LNCAP (cell line): ENCODE results near the gene ERC1.

ENCODE experiments used
- TF ChIP-seq, protein P1 (sequence below): fragments of 450-650 bp; IDR thresholded peaks from 2 replicates; pipeline ENCODE4 v1.5.1; 2017; ENCODE audit warnings: mild to moderate bottlenecking

Gene ERC1

DNA sequence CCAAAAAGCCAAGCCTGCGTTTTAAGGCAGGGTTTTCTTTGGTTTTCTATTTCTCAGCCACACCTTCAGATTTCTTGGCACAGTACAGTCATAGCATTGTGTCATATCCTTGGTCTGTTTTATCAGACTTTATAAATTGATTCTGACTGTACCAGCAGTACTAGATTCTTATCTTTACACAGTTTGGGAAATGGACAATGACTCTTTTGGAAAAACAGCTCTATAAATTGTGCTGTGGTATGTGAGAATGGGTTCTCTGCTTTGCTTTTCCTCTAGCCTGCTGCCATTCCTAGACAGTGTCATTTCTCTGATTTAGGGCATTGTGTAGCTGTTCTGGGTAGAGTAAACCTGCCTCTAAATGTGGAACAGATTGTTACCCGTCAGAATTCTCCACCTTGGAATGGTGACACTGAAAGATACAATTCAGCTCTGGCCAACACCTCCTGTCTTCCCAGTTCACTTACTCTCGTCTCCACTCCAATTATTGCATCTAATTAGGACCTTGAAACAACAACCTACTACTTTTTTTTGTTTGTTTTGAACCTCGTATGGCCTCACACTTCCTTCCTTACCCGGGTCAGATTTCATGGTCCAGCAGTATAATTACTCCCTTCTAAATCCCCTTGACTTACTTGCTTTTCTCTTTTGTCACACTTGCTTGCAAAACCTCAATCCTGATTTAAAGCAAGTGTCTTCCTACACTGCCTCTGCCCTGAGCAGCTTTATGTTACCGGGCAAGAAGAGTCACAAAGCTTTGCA is 226.3 kb downstream of the ERC1 start:
- TF ChIP-seq, protein P1, sequence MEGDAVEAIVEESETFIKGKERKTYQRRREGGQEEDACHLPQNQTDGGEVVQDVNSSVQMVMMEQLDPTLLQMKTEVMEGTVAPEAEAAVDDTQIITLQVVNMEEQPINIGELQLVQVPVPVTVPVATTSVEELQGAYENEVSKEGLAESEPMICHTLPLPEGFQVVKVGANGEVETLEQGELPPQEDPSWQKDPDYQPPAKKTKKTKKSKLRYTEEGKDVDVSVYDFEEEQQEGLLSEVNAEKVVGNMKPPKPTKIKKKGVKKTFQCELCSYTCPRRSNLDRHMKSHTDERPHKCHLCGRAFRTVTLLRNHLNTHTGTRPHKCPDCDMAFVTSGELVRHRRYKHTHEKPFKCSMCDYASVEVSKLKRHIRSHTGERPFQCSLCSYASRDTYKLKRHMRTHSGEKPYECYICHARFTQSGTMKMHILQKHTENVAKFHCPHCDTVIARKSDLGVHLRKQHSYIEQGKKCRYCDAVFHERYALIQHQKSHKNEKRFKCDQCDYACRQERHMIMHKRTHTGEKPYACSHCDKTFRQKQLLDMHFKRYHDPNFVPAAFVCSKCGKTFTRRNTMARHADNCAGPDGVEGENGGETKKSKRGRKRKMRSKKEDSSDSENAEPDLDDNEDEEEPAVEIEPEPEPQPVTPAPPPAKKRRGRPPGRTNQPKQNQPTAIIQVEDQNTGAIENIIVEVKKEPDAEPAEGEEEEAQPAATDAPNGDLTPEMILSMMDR = no peak

DNA sequence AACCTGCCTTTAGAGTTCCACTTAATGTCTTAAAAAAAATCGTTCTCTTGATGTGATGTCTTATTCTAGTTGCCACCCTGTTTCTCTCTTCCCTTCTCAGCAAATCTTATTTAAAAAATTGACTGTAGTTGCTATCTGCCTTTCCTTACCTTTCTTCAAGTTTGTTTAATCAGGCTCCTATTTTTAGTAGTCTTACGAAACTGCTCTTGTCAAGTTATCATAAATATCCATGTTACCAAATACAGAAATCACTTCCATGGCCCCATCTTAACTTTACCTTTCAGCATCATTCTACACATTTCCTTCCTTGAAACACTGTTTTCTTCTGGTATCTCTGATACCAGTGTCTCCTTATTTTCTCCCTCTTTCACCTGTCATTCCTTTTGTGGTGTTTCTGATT is 227.3 kb downstream of the ERC1 start:
- TF ChIP-seq, protein P1 = no peak

DNA sequence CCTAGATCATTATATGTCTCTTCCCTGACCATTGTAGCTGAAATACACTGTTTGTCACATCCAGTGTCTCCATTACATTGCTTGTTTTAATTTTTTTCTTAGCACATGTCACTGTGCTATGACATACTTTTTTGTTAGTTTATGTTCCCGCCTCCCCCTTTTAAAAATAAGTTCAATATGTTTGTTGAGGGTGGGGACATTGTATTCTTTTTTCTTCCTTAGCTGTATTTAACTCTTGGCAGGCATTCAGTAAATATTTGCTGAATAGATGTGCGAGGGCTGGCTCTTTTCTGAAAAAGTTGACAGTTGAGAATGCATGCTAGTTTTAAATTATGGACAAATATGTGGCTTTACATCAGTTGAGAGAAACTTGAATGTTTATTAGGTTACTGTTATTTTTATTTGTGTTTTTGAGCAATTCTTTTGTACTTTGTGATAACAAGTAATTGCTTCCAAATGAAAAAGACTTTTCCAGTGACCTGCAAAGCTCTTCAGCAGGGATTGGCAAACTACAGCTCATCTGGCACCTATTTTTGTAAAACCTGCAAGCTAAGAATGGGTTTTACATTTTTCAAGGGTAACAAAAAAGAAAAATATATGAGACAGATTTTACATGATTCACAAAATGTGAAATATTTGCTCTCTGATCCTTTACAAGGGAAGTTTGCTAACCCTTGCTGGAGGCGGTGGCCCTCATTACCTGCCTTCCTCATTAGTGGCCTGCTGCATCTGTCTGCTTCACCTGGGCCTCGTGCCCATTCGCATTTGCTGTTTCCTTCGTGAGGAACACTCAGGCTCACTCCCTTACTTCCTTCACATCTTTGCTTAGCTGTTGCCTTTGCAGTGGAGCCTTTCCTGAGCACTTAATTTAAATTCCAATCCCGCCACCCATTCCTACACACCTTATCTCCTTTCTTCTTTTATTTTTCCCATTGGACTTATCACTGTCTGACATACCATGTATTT is 229.4 kb downstream of the ERC1 start:
- TF ChIP-seq, protein P1 = no peak

DNA sequence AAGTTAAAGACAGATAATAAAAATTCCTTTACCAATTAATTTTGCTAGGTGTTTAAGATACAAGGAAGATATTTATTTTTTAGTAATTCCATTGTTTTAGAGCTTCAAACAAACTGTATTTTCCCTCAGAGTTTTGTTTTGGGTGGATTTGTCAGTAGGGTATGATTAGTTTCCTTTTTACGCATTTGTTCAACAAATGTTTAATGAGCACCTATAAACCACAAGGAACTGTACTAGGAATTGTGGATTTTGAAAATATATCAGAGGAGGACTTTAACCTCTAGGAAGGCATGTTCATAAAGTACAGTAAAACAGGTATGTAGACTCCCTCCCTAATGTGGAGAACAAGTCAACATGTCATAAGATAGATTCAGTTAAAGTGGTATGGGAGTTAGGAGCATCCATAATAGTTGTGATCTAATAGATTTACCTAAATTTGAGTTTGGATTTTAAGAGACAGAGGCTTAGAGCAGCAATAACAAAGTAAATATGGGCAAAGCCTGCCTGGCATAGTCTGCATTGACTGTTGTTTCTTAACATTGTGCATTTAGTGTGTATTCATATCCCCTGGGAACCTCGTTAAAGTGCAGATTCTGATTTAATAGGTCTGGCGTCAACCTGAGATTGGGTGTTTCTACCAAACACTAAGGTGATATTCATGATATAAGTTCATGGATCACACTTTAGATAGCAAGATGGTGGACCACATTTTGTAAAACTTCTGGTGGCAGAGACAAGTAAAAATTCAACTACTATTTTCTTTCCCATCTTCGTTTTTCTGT is 232.0 kb downstream of the ERC1 start:
- TF ChIP-seq, protein P1 = no peak

DNA sequence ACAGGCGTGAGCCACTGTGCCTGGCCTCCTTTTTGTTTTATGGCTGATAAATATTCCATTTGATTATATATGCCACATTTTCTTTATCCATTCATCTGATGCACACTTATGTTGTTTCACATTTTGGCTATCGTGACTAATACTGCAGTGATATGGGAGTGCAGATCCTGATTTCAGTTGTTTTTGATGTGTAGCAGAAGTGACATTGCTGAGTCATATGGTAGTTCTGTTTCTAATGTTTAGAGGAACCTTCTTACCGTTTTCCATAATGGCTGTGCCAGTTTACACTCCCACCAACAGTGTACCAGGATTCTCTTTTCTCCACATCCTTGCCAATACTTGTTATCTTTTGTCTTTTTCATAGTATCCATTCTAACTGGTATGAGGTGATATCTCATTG is 235.9 kb downstream of the ERC1 start:
- TF ChIP-seq, protein P1 = no peak

DNA sequence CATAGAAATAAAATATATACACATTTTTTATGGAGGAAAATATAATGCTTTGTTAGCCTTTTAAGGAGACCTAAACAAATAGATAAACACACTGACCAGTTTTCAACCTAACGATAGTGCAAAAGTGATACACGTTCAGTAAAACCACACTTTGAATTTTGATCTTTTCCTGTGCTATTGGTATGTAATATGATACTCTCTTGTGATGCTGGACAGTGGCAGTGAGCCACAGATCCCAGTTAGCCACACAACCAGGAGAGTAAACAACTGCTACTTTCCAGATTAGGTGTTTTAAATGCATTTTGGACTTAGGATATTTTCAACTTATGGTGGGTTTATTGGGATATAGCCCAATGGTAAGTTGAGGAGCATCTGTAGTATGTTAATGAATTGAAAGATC is 243.1 kb downstream of the ERC1 start:
- TF ChIP-seq, protein P1 = no peak

DNA sequence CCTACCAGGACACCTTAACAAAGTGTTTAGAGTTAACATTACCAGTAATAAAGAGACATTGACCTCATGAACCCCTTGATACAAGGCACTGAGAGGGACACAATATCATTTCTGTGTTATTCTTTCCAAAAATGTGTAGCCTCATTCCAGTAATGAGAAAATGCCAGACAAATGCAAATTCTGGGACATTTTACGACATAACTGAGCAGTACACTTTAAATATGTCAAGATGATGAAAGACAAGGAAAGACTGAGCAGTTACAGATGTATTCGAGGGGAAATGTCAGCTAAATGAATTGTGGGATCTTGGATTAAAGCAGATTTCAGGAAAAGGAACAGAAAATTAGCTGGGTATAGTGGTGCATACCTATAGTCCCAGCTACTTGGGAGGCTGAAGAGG is 255.6 kb downstream of the ERC1 start:
- TF ChIP-seq, protein P1 = no peak
